Stimulated activated naive CD4-positive, alpha-beta T cell (primary cell): ENCODE measurements around the gene USP10.

Experiments used
- DNase-seq, 6 experiments: peaks; one replicate each; lab custom pipeline; 2025; lab: John Stamatoyannopoulos, UW

The USP10 gene

GRCh38 chr16:84751241-84751640 lies 51.4 kb downstream of the USP10 start:
- no peak for DNase-seq

- no peak for DNase-seq
Observed at GRCh38 chr16:84751947-84752346, 52.1 kb downstream of the USP10 start.

GRCh38 chr16:84752600-84752999 lies 52.8 kb downstream of the USP10 start:
- no peak for DNase-seq

- no peak for DNase-seq
Observed at GRCh38 chr16:84753412-84754326, 53.9 kb downstream of the USP10 start.

- DNase-seq = peak; percentile 29 to 87 (median 68)
Observed at GRCh38 chr16:84754353-84754856, 54.6 kb downstream of the USP10 start.

- DNase-seq = no peak
Observed at GRCh38 chr16:84754956-84755672, 55.3 kb downstream of the USP10 start.

GRCh38 chr16:84756830-84757229 lies 57.0 kb downstream of the USP10 start:
- no peak for DNase-seq

- no peak for DNase-seq
Observed at GRCh38 chr16:84758627-84759026, 58.8 kb downstream of the USP10 start.

GRCh38 chr16:84759061-84759460 lies 59.3 kb downstream of the USP10 start:
- peak in 4 of 6 experiments; percentile 32 to 77 (median 46) for DNase-seq

GRCh38 chr16:84759906-84760305 lies 60.1 kb downstream of the USP10 start:
- no peak for DNase-seq

- no peak for DNase-seq
Observed at GRCh38 chr16:84761448-84762368, 61.9 kb downstream of the USP10 start.

- no peak for DNase-seq
Observed at GRCh38 chr16:84763164-84763563, 63.4 kb downstream of the USP10 start.

GRCh38 chr16:84763629-84764028 lies 63.8 kb downstream of the USP10 start:
- DNase-seq = no peak

- no peak for DNase-seq
Observed at GRCh38 chr16:84764970-84765369, 65.2 kb downstream of the USP10 start.

GRCh38 chr16:84765616-84766580 lies 66.1 kb downstream of the USP10 start:
- peak in 3 of 6 experiments; percentile 4 to 63 (median 30) for DNase-seq

GRCh38 chr16:84766978-84767773 lies 67.4 kb downstream of the USP10 start:
- DNase-seq = no peak

GRCh38 chr16:84768061-84768807 lies 68.4 kb downstream of the USP10 start:
- peak in 3 of 6 experiments; percentile 18 to 20 (median 20) for DNase-seq

- no peak for DNase-seq
Observed at GRCh38 chr16:84768808-84769197, 69.0 kb downstream of the USP10 start.

GRCh38 chr16:84769416-84769815 lies 69.6 kb downstream of the USP10 start:
- DNase-seq = no peak
